ENCODE data around the gene ZNF562.
"Not testable (repeated sequence)": the region's sequence is repeated elsewhere in the genome, so short reads cannot be mapped to it uniquely, and the experiment has no call there.

Gene ZNF562

DNA sequence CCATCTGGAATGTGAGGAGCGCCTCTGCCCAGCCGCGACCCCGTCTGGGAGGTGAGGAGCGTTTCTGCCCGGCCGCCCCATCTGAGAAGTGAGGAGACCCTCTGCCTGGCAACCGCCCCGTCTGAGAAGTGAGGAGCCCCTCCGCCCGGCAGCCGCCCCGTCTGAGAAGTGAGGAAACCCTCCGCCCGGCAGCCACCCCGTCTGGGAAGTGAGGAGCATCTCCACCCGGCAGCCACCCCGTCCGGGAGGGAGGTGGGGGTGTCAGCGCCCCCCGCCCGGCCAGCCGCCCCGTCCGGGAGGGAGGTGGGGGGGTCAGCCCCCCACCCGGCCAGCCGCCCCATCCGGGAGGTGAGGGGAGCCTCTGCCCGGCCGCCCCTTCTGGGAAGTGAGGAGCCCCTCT lies 5.1 kb upstream of the ZNF562 start:
- not testable (repeated sequence) for H3K4me3 ChIP-seq (ENCODE audit: insufficient read depth, low read depth, low read length)
- 94 to 96% methylated on average over 30 of the region's 30 CpGs for WGBS, 2 experiments

DNA sequence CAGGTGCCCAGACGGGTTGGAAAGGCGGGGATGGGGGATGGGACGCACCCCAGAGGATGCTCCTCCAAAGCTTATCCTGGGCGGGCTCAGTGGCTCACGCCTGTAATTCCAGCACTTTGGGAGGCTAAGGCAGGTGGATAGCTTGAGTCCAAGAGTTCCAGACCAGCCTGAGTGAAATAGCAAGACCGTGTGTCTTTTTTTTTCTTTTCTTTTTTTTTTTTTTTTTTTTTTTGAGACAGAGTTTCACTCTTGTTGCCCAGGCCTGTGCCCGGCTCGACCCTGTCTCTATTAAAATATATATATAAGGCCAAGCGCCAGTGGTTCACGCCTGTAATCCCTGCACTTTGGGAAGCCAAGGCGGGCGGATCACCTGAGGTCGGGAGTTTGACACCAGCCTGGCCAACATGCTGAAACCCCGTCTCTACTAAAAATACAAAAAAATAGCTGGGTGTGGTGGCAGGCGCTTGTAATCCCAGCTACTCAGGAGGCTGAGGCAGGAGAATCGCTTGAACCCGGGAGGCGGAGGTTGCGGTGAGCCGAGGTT lies 530 bp upstream of the ZNF562 start:
- WGBS, 2 experiments, result 67 to 68% methylated on average over 18 to 20 of the region's 20 CpGs
- Histone ChIP-seq H3K27ac (ENCODE audit: insufficient read depth, low read depth, low read length, poor library complexity, severe bottlenecking) (peak overlapping the region; percentile 97), H3K4me3 (ENCODE audit: insufficient read depth, low read depth, low read length) (peak overlapping the region; percentile 62), H3K36me3 (ENCODE audit: control insufficient read depth, insufficient read depth, low read length) (peaks cover 22% of the 10 kb centered on the region)
- not testable (repeated sequence) for H3K9me3 ChIP-seq (ENCODE audit: control insufficient read depth, low read length); H3K4me1 ChIP-seq (ENCODE audit: control insufficient read depth, insufficient read depth, low read length); H3K27me3 ChIP-seq (ENCODE audit: control insufficient read depth, insufficient read depth, low read length, poor library complexity, severe bottlenecking)

More for the DNA sequence above, 5.1 kb upstream of the ZNF562 start:
- H3K9me3 ChIP-seq (ENCODE audit: control insufficient read depth, low read length); H3K4me1 ChIP-seq (ENCODE audit: control insufficient read depth, insufficient read depth, low read length); H3K27me3 ChIP-seq (ENCODE audit: control insufficient read depth, insufficient read depth, low read length, poor library complexity, severe bottlenecking); H3K27ac ChIP-seq (ENCODE audit: insufficient read depth, low read depth, low read length, poor library complexity, severe bottlenecking); H3K36me3 ChIP-seq (ENCODE audit: control insufficient read depth, insufficient read depth, low read length): not testable (repeated sequence)

DNA sequence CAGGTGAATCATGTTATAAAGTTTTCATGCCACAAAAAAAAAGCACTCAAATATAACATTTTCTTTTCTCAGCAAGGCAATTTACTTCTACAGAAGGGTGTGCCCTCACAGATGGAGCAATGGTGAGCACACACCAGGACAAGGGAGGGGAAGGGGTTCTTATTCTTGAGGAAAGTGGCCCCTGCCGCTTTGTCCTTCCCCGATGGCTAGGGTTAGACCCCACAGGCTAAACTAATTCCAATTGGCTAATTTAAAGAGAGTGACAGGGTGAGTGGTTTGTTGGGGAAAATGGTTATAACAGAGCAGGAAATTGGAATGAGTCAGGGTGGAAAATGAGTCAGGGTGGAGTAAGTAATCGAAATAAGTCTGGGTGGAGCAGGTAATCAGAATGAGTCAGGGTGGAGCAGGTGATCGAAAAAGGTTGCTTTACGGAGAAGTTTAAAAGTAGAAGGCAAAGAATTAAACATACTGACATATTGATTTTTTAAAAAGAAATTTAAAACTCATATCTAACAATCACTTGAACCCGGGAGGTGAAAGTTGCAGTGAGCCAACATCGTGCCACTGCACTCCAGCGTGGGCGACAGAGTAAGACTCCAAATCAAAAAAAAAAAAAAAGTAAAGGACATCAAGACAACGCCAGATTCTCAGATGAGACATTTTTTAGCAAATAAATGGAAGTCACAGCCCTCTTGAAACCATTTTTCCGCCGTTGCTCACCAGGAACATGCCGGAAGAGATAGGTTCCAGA lies 813 bp downstream of the ZNF562 start:
- WGBS, 2 experiments, result 43 to 47% methylated on average over 11 to 13 of the region's 13 CpGs
- H3K9me3 ChIP-seq (ENCODE audit: control insufficient read depth, low read length), result peaks cover 2% of the 10 kb centered on the region
- H3K27ac ChIP-seq (ENCODE audit: insufficient read depth, low read depth, low read length, poor library complexity, severe bottlenecking), result peak overlapping the region; percentile 97
- no peaks in the 10 kb centered on the region for H3K4me1 ChIP-seq (ENCODE audit: control insufficient read depth, insufficient read depth, low read length)
- H3K4me3 ChIP-seq (ENCODE audit: insufficient read depth, low read depth, low read length), result peak overlapping the region; percentile 62
- peaks cover 22% of the 10 kb centered on the region for H3K36me3 ChIP-seq (ENCODE audit: control insufficient read depth, insufficient read depth, low read length)
- H3K27me3 ChIP-seq (ENCODE audit: control insufficient read depth, insufficient read depth, low read length, poor library complexity, severe bottlenecking), result no peaks in the 10 kb centered on the region

DNA sequence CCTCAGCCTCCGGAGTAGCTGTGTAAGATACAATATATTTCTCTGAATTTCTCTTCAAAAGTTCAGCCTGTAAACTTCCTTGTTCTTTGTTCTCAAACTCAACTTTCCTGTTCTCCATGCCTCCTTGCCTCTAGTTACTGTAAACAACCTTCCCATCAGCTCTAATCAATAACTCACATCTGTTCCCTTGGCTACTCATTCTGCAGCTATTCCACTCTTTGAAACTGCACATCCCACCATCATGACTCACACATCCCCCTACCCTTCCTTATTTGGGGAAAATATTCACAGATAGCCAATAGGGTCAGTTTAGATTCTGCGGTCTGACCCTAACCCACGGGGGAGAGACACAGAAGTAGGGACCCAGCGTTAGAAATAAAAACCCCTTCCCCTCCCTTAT lies 2.0 kb downstream of the ZNF562 start:
- WGBS, 2 experiments, result 94% methylated on average over 4 of the region's 4 CpGs
- Histone ChIP-seq H3K36me3 (ENCODE audit: control insufficient read depth, insufficient read depth, low read length) (peaks cover 22% of the 10 kb centered on the region), H3K4me1 (ENCODE audit: control insufficient read depth, insufficient read depth, low read length) (no peaks in the 10 kb centered on the region), H3K27me3 (ENCODE audit: control insufficient read depth, insufficient read depth, low read length, poor library complexity, severe bottlenecking) (no peaks in the 10 kb centered on the region), H3K9me3 (ENCODE audit: control insufficient read depth, low read length) (peaks cover 2% of the 10 kb centered on the region), H3K4me3 (ENCODE audit: insufficient read depth, low read depth, low read length) (no peak overlapping the region), H3K27ac (ENCODE audit: insufficient read depth, low read depth, low read length, poor library complexity, severe bottlenecking) (no peak overlapping the region)

DNA sequence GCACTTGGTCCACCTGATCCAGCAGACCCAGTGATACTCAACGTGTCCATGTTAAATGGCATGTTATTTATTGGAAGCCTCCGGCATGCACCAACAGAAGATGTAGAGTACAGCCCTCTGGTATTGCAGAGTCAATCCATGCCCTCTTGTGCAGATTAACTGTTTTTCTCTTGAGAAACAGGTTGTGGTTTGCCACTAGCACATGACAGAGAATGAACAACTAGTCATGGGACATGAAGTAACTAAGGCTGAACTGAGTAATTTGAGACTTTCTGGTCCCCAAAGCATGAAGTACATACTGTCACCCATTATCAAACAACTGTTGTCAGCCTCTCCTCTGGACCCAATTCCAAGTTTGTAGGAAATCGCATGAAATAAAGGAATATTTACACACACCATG lies 3.2 kb downstream of the ZNF562 start:
- Histone ChIP-seq H3K27ac (ENCODE audit: insufficient read depth, low read depth, low read length, poor library complexity, severe bottlenecking) (no peak overlapping the region), H3K4me1 (ENCODE audit: control insufficient read depth, insufficient read depth, low read length) (no peaks in the 10 kb centered on the region), H3K9me3 (ENCODE audit: control insufficient read depth, low read length) (peaks cover 2% of the 10 kb centered on the region), H3K27me3 (ENCODE audit: control insufficient read depth, insufficient read depth, low read length, poor library complexity, severe bottlenecking) (no peaks in the 10 kb centered on the region), H3K4me3 (ENCODE audit: insufficient read depth, low read depth, low read length) (no peak overlapping the region), H3K36me3 (ENCODE audit: control insufficient read depth, insufficient read depth, low read length) (peaks cover 22% of the 10 kb centered on the region)
- 95 to 100% methylated on average over 2 to 3 of the region's 3 CpGs for WGBS, 2 experiments

DNA sequence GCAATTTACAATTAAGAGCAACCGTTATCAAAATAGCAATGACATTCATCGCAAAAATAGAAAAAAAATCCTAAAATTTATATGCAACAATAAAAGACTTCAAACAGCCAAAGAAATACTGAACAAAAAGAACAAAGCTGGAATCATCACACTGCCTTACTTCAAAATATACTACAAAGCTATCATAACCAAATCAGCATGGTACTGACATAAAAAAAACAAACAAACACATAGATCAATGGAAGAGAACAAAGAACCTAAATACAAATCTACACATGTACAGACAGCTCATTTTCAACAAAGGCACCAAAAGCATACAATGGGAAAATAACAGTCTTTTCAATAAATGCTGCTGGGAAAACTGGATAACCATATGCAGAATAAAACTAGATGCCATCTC lies 6.4 kb downstream of the ZNF562 start:
- WGBS, 2 experiments, result 93 to 95% methylated on average over 2 of the region's 2 CpGs
- no peak overlapping the region for H3K4me3 ChIP-seq (ENCODE audit: insufficient read depth, low read depth, low read length)
- H3K36me3 ChIP-seq (ENCODE audit: control insufficient read depth, insufficient read depth, low read length), result peaks cover 22% of the 10 kb centered on the region
- H3K27me3 ChIP-seq (ENCODE audit: control insufficient read depth, insufficient read depth, low read length, poor library complexity, severe bottlenecking), result no peaks in the 10 kb centered on the region
- H3K27ac ChIP-seq (ENCODE audit: insufficient read depth, low read depth, low read length, poor library complexity, severe bottlenecking), result no peak overlapping the region
- H3K4me1 ChIP-seq (ENCODE audit: control insufficient read depth, insufficient read depth, low read length), result no peaks in the 10 kb centered on the region
- peaks cover 2% of the 10 kb centered on the region for H3K9me3 ChIP-seq (ENCODE audit: control insufficient read depth, low read length)

DNA sequence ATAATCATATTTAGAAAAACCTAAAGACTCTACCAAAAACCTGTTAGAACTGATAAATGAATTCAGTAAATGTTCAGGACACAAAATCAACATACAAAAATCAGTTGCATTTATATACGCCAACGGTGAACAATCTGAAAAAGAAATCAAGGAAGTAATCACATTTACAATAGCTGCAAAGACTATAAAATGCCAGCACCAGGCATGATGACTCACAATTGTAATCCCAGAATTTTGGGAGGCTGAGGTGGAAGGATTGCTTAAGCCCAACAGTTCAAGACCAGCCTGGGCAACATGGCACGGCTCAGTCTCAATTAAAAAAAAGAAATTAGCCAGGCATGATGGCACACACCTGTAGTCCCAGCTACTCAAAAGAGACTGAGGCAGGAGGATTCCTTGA lies 7.0 kb downstream of the ZNF562 start:
- H3K36me3 ChIP-seq (ENCODE audit: control insufficient read depth, insufficient read depth, low read length), result peaks cover 17% of the 10 kb centered on the region
- WGBS, 2 experiments, result 93 to 97% methylated on average over 3 of the region's 3 CpGs
- H3K4me3 ChIP-seq (ENCODE audit: insufficient read depth, low read depth, low read length), result no peak overlapping the region
- H3K4me1 ChIP-seq (ENCODE audit: control insufficient read depth, insufficient read depth, low read length), result no peaks in the 10 kb centered on the region
- no peaks in the 10 kb centered on the region for H3K27me3 ChIP-seq (ENCODE audit: control insufficient read depth, insufficient read depth, low read length, poor library complexity, severe bottlenecking)
- no peak overlapping the region for H3K27ac ChIP-seq (ENCODE audit: insufficient read depth, low read depth, low read length, poor library complexity, severe bottlenecking)
- H3K9me3 ChIP-seq (ENCODE audit: control insufficient read depth, low read length), result peaks cover 2% of the 10 kb centered on the region

DNA sequence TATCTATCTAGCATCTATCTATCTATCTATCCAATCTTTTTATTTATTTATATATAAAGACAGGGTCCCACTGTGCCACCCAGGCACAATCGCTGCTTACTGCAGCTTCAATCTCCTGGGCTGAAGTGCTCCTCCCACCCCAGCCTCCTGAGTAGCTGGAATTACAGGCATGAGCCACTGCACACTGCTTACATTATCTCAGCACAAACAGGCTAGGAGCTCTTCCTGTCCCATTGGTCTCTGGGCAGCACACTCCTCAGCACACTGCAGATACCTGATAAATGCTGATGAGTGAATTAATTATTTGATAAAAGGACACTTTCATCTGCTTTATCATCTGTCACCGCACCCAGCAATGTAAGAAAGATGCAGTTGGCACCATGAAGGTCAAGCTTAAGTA lies 16.1 kb downstream of the ZNF562 start:
- peaks cover 24% of the 10 kb centered on the region for H3K36me3 ChIP-seq (ENCODE audit: control insufficient read depth, insufficient read depth, low read length)
- H3K4me3 ChIP-seq (ENCODE audit: insufficient read depth, low read depth, low read length), result no peak overlapping the region
- H3K27ac ChIP-seq (ENCODE audit: insufficient read depth, low read depth, low read length, poor library complexity, severe bottlenecking), result no peak overlapping the region
- WGBS, 2 experiments, result 92 to 98% methylated on average over 2 of the region's 2 CpGs
- H3K27me3 ChIP-seq (ENCODE audit: control insufficient read depth, insufficient read depth, low read length, poor library complexity, severe bottlenecking), result no peaks in the 10 kb centered on the region
- no peaks in the 10 kb centered on the region for H3K4me1 ChIP-seq (ENCODE audit: control insufficient read depth, insufficient read depth, low read length)
- no peaks in the 10 kb centered on the region for H3K9me3 ChIP-seq (ENCODE audit: control insufficient read depth, low read length)

DNA sequence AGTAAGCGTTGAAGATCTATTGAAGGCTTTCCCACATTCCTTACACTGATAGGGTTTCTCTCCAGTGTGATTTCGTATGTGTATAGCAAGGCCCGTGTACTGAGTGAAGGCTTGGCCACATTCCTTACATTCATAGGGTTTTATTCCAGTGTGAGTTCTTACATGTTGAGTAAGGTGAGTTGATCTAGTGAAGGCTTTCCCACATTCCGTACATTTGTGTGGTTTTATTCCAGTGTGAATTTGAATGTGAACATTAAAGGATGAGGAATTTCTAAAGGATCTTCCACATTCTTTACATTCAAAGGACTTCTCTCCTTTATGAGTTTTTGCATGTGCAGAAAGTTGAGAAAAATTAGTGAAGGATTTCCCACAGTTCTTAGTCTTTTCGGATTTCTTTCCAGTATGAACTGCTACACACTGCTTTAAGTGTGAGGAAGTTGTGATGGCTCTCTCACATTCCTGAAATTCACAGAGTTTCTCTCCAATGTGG lies 21.8 kb downstream of the ZNF562 start:
- not testable (repeated sequence) for H3K9me3 ChIP-seq (ENCODE audit: control insufficient read depth, low read length); H3K27ac ChIP-seq (ENCODE audit: insufficient read depth, low read depth, low read length, poor library complexity, severe bottlenecking); H3K4me1 ChIP-seq (ENCODE audit: control insufficient read depth, insufficient read depth, low read length); H3K4me3 ChIP-seq (ENCODE audit: insufficient read depth, low read depth, low read length); H3K27me3 ChIP-seq (ENCODE audit: control insufficient read depth, insufficient read depth, low read length, poor library complexity, severe bottlenecking)
- 96 to 100% methylated on average over 1 to 3 of the region's 5 CpGs for WGBS, 2 experiments
- peaks cover 57% of the 10 kb centered on the region for H3K36me3 ChIP-seq (ENCODE audit: control insufficient read depth, insufficient read depth, low read length)

DNA sequence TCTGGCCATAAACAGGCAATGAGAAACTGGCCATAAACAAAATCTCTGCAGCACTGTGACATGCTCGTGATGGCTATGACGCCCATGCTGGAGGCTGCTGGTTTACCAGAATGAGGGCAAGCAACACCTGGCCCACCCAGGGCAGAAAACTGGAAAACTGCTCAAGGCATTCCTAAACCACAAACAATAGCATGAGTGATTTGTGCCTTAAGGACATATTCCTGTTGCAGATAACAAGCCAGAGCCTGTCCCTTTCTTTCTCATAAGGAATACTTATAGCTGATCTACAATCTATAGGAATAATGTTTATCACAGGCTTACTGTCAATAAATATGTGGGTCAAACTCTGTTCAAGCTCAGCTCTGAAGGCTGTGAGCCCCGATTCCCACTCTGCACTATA lies 23.4 kb downstream of the ZNF562 start:
- H3K9me3 ChIP-seq (ENCODE audit: control insufficient read depth, low read length); H3K4me3 ChIP-seq (ENCODE audit: insufficient read depth, low read depth, low read length); H3K27ac ChIP-seq (ENCODE audit: insufficient read depth, low read depth, low read length, poor library complexity, severe bottlenecking); H3K4me1 ChIP-seq (ENCODE audit: control insufficient read depth, insufficient read depth, low read length); H3K27me3 ChIP-seq (ENCODE audit: control insufficient read depth, insufficient read depth, low read length, poor library complexity, severe bottlenecking): not testable (repeated sequence)
- peaks cover 63% of the 10 kb centered on the region for H3K36me3 ChIP-seq (ENCODE audit: control insufficient read depth, insufficient read depth, low read length)
- 95 to 96% methylated on average over 3 of the region's 3 CpGs for WGBS, 2 experiments

Measured in ectodermal cell (in vitro differentiated cells).